ENCODE data around the gene MTRF1L.
A peak's percentile ranks its signal among the peaks of the same experiment; 100 is the strongest.

DNA sequence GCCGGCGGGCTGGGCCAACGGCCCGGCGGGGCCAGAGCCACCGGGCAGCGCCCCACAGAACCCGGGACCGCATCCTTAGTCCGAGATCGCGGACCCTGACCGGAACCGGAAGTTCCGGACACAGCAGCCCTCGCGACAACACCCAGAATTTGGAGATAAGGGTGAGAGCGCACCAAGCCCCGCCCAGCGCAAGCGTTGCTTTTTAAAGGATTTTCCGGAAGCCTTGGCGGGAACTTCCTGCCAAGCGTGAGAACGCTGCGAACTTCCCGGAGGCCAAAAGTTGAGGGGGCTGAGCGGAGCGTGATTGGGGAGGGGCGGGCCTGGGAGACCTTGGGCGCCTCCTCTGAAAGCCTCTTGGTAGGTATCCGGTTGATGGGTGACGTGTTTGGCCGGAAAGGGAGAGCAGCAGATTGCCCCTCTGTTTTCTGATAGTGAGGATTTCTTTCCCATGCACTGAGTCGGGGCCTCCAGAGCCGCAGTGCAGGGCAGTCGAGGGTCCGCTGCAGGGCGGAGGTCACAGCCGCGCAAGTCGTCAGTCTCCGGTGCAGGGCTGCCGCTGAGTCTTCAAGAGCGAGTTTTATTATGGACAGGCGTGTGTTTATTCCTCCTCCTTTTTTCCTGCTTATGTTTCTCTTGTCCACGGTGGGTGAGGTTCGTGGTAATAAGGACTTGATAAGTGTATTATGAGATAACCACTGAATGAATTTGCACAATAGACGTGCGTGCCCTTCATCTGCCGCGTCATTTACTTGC, at the start of gene MTRF1L:
- peak in 2 of 3 donors; percentile 33 to 50 for TF ChIP-seq POLR2A (IDR thresholded peaks at IDR 0.05)
- TF ChIP-seq, protein P1, sequence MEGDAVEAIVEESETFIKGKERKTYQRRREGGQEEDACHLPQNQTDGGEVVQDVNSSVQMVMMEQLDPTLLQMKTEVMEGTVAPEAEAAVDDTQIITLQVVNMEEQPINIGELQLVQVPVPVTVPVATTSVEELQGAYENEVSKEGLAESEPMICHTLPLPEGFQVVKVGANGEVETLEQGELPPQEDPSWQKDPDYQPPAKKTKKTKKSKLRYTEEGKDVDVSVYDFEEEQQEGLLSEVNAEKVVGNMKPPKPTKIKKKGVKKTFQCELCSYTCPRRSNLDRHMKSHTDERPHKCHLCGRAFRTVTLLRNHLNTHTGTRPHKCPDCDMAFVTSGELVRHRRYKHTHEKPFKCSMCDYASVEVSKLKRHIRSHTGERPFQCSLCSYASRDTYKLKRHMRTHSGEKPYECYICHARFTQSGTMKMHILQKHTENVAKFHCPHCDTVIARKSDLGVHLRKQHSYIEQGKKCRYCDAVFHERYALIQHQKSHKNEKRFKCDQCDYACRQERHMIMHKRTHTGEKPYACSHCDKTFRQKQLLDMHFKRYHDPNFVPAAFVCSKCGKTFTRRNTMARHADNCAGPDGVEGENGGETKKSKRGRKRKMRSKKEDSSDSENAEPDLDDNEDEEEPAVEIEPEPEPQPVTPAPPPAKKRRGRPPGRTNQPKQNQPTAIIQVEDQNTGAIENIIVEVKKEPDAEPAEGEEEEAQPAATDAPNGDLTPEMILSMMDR (IDR thresholded peaks at IDR 0.05 in 8 of 11, conservative IDR thresholded peaks at IDR 0.05 in 3 of 11), result peak in 3 of 11 experiments; percentile 26 to 49 (median 26)

Data from spleen (tissue), 7 donors.